OCI-LY3 (cell line): ENCODE data around the gene CCDC90B.

Experiments
- H2AFZ ChIP-seq: fragments of 200-600, 300-600 bp; shearing (Covaris generic); 2 replicates; pipeline ENCODE4 v1.6.0; 2014; ENCODE audit warnings: antibody characterized with exemption, low read depth, low read length
- H3K27ac ChIP-seq: fragments of 200-600, 300-600 bp; sonication (generic); 2 replicates; pipeline ENCODE4 v1.5.1; 2014; ENCODE audit warnings: mild to moderate bottlenecking, low read length, moderate library complexity, mixed read lengths
- H3K27me3 ChIP-seq: fragments of 200-600, 300-600 bp; sonication (generic); 2 replicates; pipeline ENCODE4 v1.6.1; 2014; ENCODE audit warnings: low read depth, low read length, mixed read lengths
- H3K36me3 ChIP-seq: fragments of 200-600, 300-600 bp; sonication (generic); replicated peaks from 2 replicates; pipeline ENCODE3; 2014; ENCODE audit warnings: low read depth, low read length, mixed read lengths
- H3K4me1 ChIP-seq: fragments of 300-600, 200-600 bp; sonication (generic); 2 replicates; pipeline ENCODE4 v1.6.1; 2014; ENCODE audit warnings: low read length, mixed read lengths
- H3K4me2 ChIP-seq: fragments of 200-600, 300-600 bp; sonication (generic); 2 replicates; pipeline ENCODE4 v1.6.1; 2014; ENCODE audit warnings: low read length, mixed read lengths
- H3K4me3 ChIP-seq: fragments of 300-600, 200-600 bp; sonication (generic); 2 replicates; pipeline ENCODE4 v1.5.1; 2014; ENCODE audit warnings: antibody characterized with exemption, mild to moderate bottlenecking, low read length, moderate library complexity
- H3K79me2 ChIP-seq: fragments of 300-600, 200-600 bp; shearing (Covaris generic); 2 replicates; pipeline ENCODE4 v1.6.1; 2014; ENCODE audit warnings: mild to moderate bottlenecking, low read length, mixed read lengths
- H3K9ac ChIP-seq: fragments of 300-600, 200-600 bp; shearing (Covaris generic); 2 replicates; pipeline ENCODE4 v1.6.0; 2014; ENCODE audit warnings: mild to moderate bottlenecking, low read length, moderate library complexity
- H3K9me3 ChIP-seq: fragments of 200-600, 300-600 bp; shearing (Covaris generic); 2 replicates; pipeline ENCODE4 v1.6.1; 2014; ENCODE audit warnings: low read length, mixed read lengths; ENCODE audit not compliant: insufficient read depth
- H4K20me1 ChIP-seq: fragments of 200-600, 300-600 bp; sonication (generic); 2 replicates; pipeline ENCODE4 v1.6.1; 2016; ENCODE audit warnings: low read length, mixed read lengths; ENCODE audit not compliant: insufficient read depth
- CTCF ChIP-seq: fragments of 200-600, 300-600 bp; sonication (generic); IDR thresholded peaks from 2 replicates; pipeline ENCODE4 v1.5.1; 2014; ENCODE audit warnings: antibody characterized with exemption, low read length, low read depth
- EZH2phosphoT487 ChIP-seq: fragments of 200-600 bp; shearing (Covaris generic); IDR thresholded peaks from 2 replicates; pipeline ENCODE4 v1.6.1; 2018; ENCODE audit warnings: antibody characterized with exemption, mixed run types, low read depth

The CCDC90B gene

GRCh38 chr11:83306200-83307080 is 20.3 kb upstream of the CCDC90B start:
- H3K9me3 ChIP-seq = no peaks in the 10 kb centered on the region
- H3K27me3 ChIP-seq = peaks cover 6% of the 10 kb centered on the region
- H3K4me2 ChIP-seq = no peak overlapping the region
- no peaks in the 10 kb centered on the region for H4K20me1 ChIP-seq
- H3K9ac ChIP-seq = no peak overlapping the region
- H2AFZ ChIP-seq = no peak overlapping the region
- no peak overlapping the region for H3K27ac ChIP-seq
- no peaks in the 10 kb centered on the region for H3K36me3 ChIP-seq
- H3K79me2 ChIP-seq = no peaks in the 10 kb centered on the region
- H3K4me1 ChIP-seq = no peaks in the 10 kb centered on the region
- TF ChIP-seq EZH2phosphoT487 = no peak
- TF ChIP-seq CTCF = no peak
- H3K4me3 ChIP-seq = no peak overlapping the region

GRCh38 chr11:83303316-83303715 is 17.1 kb upstream of the CCDC90B start:
- Histone ChIP-seq H3K27me3 (peaks cover 6% of the 10 kb centered on the region), H3K9me3 (no peaks in the 10 kb centered on the region), H4K20me1 (no peaks in the 10 kb centered on the region), H3K4me1 (no peaks in the 10 kb centered on the region), H3K36me3 (no peaks in the 10 kb centered on the region), H3K79me2 (no peaks in the 10 kb centered on the region), H3K9ac (no peak overlapping the region), H3K27ac (no peak overlapping the region), H2AFZ (no peak overlapping the region), H3K4me3 (no peak overlapping the region), H3K4me2 (no peak overlapping the region)
- TF ChIP-seq CTCF = no peak
- TF ChIP-seq EZH2phosphoT487 = no peak

- Histone ChIP-seq H3K27ac (no peak overlapping the region), H3K9me3 (no peaks in the 10 kb centered on the region)
Measured at GRCh38 chr11:83302151-83302550, 16.0 kb upstream of the CCDC90B start.

More at GRCh38 chr11:83302151-83302550, 16.0 kb upstream of the CCDC90B start:
- H3K4me1 ChIP-seq = no peaks in the 10 kb centered on the region
- H3K79me2 ChIP-seq = no peaks in the 10 kb centered on the region
- no peaks in the 10 kb centered on the region for H4K20me1 ChIP-seq
- no peak overlapping the region for H2AFZ ChIP-seq
- H3K9ac ChIP-seq = no peak overlapping the region
- H3K4me2 ChIP-seq = no peak overlapping the region
- TF ChIP-seq EZH2phosphoT487 = no peak
- no peak for TF ChIP-seq CTCF
- no peak overlapping the region for H3K4me3 ChIP-seq
- no peaks in the 10 kb centered on the region for H3K36me3 ChIP-seq
- peaks cover 6% of the 10 kb centered on the region for H3K27me3 ChIP-seq
